Body of pancreas (tissue), 4 donors: ENCODE results near the gene FAM107B. TPM values are rescaled to one million over a fixed set of nuclear protein-coding genes. Genes with fewer than 3 reads are reported as not detected.

Experiments used
- ATAC-seq: fragments of 150-250 bp; one replicate; pipeline ENCODE4 v1.9.1; 2016
- DNase-seq, 4 donors: peaks; one replicate each; pipeline ENCODE4 v3.0.0-alpha.2; 2019
- H3K27ac ChIP-seq, 4 donors: fragments of 200-600 bp; sonication (generic); 1 replicate in 3 of 4; 2 replicates in 1 of 4; pipeline versions ENCODE4 v1.5.1 to v1.6.1; 2016 to 2019; ENCODE audit warnings: mild to moderate bottlenecking in 1 of 4, mixed read lengths in 1 of 4, moderate library complexity in 1 of 4
- H3K27me3 ChIP-seq, 2 donors: fragments of 200-600 bp; sonication (generic); one replicate each; pipeline ENCODE4 v1.6.0; 2016; ENCODE audit warnings: mild to moderate bottlenecking in 1 of 2
- H3K36me3 ChIP-seq, 2 donors: fragments of 200-600 bp; sonication (generic); replicated peaks in 1 of 2; 2 replicates each; pipeline ENCODE4 v1.5.1; 2016; ENCODE audit warnings: low read depth in 2 of 2; ENCODE audit not compliant: insufficient read depth in 1 of 2
- H3K4me1 ChIP-seq: fragments of 200-600 bp; sonication (generic); one replicate; pipeline ENCODE4 v1.6.0; 2016
- H3K4me3 ChIP-seq, 2 donors: fragments of 200-600 bp; sonication (generic); 1 replicate in 1 of 2; 2 replicates in 1 of 2; pipeline ENCODE4 v1.5.1; 2016 to 2019
- H3K9me3 ChIP-seq, 3 donors: fragments of 200-600 bp; sonication (generic); 1 replicate in 2 of 3; 2 replicates in 1 of 3; pipeline ENCODE4 v1.5.1; 2016
- POLR2A ChIP-seq, 3 donors: fragments of 450-650 bp; IDR thresholded peaks; one replicate each; pipeline ENCODE4 v1.6.1; 2016; ENCODE audit warnings: antibody characterized with exemption in 3 of 3, mild to moderate bottlenecking in 2 of 3
- WGBS, 2 donors: methylation state at CpG; one replicate each; pipeline ENCODE4 v1.1.5; 2017; 5-methylcytosine and 5-hydroxymethylcytosine counted together
- intact Hi-C: fragments of 100-400 bp; cut with DNase I; formaldehyde crosslinking; loops from one replicate; pipeline ENCODE4 v1.15.1; 2023
- total RNA-seq, 2 donors: library from RNA; depleted of rRNA; stranded (reverse); fragments of >200 nt; gene quantifications; one replicate each; pipeline ENCODE4 v1.1.0, GENCODE V29; 2016
- TF ChIP-seq, protein P1 (sequence below), 7 experiments: fragments of 450-650 bp in 4 of 7; fragments of 200-600 bp in 3 of 7; sonication (generic) in 3 of 7; IDR thresholded peaks; one replicate each; pipeline ENCODE4 v1.5.1; 2016 to 2019; ENCODE audit warnings: antibody characterized with exemption in 7 of 7

The FAM107B gene
- total RNA-seq, 2 donors from 2014 or later = 19.4 to 45.9 TPM

DNA sequence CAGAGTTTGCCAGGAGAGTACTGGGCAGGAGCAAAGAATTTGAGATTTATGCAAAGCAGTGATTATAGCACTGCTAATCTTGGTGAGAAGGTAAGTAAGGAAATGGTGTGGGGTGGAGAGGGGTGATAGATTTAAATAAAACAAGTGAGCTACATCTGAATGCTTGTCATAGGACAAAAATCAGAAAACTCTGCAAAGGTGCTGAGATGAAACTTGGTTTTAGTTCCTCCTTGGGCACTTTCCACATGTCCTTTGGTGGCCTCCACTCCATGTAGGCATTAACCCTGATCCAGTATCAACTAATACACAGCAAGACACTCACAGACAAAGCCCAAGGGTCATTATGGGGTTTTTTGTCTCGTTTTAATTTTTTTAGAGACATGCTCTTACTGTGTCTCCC lies 25.7 kb upstream of the FAM107B start:
- no peak for DNase-seq
- intact Hi-C loops = no loop called here
- H3K36me3 ChIP-seq = no peaks in the 10 kb centered on the region
- no peaks in the 10 kb centered on the region for H3K4me1 ChIP-seq
- H3K27me3 ChIP-seq = no peaks in the 10 kb centered on the region
- no peak for ATAC-seq
- TF ChIP-seq, protein P1, sequence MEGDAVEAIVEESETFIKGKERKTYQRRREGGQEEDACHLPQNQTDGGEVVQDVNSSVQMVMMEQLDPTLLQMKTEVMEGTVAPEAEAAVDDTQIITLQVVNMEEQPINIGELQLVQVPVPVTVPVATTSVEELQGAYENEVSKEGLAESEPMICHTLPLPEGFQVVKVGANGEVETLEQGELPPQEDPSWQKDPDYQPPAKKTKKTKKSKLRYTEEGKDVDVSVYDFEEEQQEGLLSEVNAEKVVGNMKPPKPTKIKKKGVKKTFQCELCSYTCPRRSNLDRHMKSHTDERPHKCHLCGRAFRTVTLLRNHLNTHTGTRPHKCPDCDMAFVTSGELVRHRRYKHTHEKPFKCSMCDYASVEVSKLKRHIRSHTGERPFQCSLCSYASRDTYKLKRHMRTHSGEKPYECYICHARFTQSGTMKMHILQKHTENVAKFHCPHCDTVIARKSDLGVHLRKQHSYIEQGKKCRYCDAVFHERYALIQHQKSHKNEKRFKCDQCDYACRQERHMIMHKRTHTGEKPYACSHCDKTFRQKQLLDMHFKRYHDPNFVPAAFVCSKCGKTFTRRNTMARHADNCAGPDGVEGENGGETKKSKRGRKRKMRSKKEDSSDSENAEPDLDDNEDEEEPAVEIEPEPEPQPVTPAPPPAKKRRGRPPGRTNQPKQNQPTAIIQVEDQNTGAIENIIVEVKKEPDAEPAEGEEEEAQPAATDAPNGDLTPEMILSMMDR (IDR thresholded peaks at IDR 0.05) = no peak
- TF ChIP-seq POLR2A (IDR thresholded peaks at IDR 0.05) = no peak
- H3K9me3 ChIP-seq = no peaks in the 10 kb centered on the region
- WGBS, 2 donors = 38 to 42% methylated on average over 1 of the region's 1 CpG
- H3K27ac ChIP-seq = no peak overlapping the region
- H3K4me3 ChIP-seq = no peak overlapping the region

DNA sequence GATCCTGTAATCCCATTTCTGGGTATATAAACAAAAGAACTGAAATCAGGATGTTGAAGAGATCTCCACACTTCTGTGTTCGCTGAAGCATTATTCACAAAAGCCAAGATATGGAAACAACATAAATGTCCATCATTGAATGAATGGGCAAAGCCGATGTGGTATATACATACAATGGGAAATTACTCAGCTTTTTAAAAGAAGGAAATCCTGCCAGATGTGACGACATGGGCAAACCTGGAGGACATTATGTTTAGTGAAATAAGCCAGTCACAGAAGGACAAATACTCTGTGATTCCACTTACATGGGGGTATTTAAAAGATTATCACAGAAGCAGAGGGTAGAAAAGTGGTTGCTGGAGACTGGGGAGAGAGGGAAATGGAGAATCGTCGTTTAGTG lies 23.9 kb upstream of the FAM107B start:
- intact Hi-C loops = no loop called here
- no peak for TF ChIP-seq POLR2A (IDR thresholded peaks at IDR 0.05)
- TF ChIP-seq, protein P1 (IDR thresholded peaks at IDR 0.05) = no peak
- H3K36me3 ChIP-seq = no peaks in the 10 kb centered on the region
- H3K27ac ChIP-seq = no peak overlapping the region
- WGBS, 2 donors = 37 to 43% methylated on average over 5 of the region's 5 CpGs
- no peaks in the 10 kb centered on the region for H3K9me3 ChIP-seq
- no peaks in the 10 kb centered on the region for H3K4me1 ChIP-seq
- H3K27me3 ChIP-seq = no peaks in the 10 kb centered on the region
- ATAC-seq (no peak), DNase-seq (no peak)
- no peak overlapping the region for H3K4me3 ChIP-seq

DNA sequence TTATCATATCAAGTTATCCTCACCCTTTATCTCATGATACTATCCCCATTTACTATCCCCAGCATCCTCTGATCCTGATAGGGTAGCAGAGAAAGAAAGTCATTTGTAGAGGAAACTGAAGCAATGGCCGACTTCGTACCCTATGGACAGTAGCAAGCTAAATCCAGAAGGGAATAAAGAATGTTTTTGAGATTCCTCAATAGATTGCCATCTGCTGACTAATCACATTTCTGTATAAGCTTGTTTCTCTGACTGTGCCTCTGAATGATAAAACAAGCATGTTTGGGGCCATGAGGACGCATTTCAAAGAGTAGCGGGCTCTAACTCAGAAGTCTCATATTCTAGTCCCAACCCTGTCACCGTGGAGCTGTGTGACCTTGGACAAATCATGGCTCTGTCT lies 13.2 kb upstream of the FAM107B start:
- Histone ChIP-seq H3K9me3 (no peaks in the 10 kb centered on the region), H3K27ac (no peak overlapping the region), H3K27me3 (no peaks in the 10 kb centered on the region), H3K4me3 (no peak overlapping the region), H3K36me3 (no peaks in the 10 kb centered on the region), H3K4me1 (no peaks in the 10 kb centered on the region)
- intact Hi-C loops = no loop called here
- TF ChIP-seq POLR2A (IDR thresholded peaks at IDR 0.05) = no peak
- no peak for DNase-seq
- no peak for ATAC-seq
- 77 to 80% methylated on average over 5 of the region's 5 CpGs for WGBS, 2 donors

DNA sequence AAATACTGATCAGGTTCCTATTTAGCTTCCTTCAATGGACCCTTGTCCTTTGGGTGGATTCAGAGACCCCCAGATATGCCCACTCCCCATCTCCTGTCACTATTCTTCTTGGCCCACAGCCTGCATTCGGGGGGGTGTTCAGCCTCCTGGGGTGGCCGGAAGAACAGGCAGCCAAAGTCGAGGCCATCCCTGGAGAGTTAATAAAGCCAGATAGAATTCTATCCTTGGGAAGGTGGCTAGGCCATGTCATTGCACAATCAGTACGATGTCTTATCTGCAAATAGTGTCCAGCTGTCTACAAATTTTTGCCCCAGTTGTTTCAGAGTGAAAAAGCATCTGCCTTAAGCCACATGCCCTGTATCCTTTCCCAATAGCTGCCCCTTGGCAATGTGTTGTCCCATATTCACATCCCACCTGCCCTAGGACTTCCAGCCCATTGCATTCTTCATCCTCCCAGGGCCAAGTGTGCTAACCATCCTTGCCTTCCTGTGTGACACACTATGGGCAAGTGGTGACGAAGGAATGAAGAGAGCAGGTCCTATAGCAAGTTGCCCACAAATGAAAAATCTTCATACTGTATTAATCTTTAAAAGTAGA lies 9.9 kb upstream of the FAM107B start:
- intact Hi-C loops = no loop called here
- Histone ChIP-seq H3K27ac (no peak overlapping the region), H3K27me3 (no peaks in the 10 kb centered on the region), H3K4me1 (peaks cover 3% of the 10 kb centered on the region), H3K4me3 (no peak overlapping the region), H3K9me3 (no peaks in the 10 kb centered on the region), H3K36me3 (no peaks in the 10 kb centered on the region)
- ATAC-seq (no peak), DNase-seq (no peak)
- no peak for TF ChIP-seq POLR2A (IDR thresholded peaks at IDR 0.05)
- 58 to 88% methylated on average over 5 of the region's 5 CpGs for WGBS, 2 donors

DNA sequence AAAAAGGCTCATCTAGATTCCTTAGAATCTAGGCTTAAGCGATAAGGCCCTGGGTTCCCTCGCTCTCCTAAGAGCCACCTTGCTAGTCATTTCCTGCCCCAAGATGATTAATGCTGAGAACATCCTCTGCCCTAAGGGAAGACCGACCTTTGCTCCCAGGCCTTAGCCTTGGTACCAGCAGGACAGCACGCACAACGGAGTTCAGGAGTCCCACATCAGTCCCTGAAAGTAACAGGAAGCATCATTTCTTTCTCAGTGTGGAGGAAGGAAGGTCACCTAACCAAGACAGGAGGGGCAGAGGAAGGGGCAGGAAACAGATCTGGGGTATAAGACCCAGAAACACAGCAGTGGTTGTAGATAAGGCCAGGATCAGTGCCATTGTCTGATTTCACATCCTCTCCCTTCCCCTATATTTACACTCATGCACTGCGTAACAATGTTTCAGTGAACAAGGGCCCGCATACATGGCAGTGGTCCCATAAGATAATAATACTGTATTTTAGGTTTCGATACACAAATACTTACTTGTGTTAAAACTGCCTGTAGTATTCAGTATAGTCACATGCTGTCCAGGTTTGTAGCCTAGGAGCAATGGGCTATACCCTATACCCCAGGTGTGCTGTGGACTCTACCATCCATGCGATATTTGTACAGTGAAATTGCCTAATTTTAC lies 8.1 kb upstream of the FAM107B start:
- no peaks in the 10 kb centered on the region for H3K27me3 ChIP-seq
- H3K27ac ChIP-seq = no peak overlapping the region
- WGBS, 2 donors = 73 to 77% methylated on average over 9 of the region's 9 CpGs
- peaks cover 16% of the 10 kb centered on the region for H3K4me1 ChIP-seq
- DNase-seq = no peak
- no peak overlapping the region for H3K4me3 ChIP-seq
- no peak for TF ChIP-seq POLR2A (IDR thresholded peaks at IDR 0.05)
- TF ChIP-seq, protein P1 (IDR thresholded peaks at IDR 0.05) = no peak
- intact Hi-C loops = no loop called here
- peak; percentile 18 for ATAC-seq
- H3K36me3 ChIP-seq = no peaks in the 10 kb centered on the region
- H3K9me3 ChIP-seq = no peaks in the 10 kb centered on the region

DNA sequence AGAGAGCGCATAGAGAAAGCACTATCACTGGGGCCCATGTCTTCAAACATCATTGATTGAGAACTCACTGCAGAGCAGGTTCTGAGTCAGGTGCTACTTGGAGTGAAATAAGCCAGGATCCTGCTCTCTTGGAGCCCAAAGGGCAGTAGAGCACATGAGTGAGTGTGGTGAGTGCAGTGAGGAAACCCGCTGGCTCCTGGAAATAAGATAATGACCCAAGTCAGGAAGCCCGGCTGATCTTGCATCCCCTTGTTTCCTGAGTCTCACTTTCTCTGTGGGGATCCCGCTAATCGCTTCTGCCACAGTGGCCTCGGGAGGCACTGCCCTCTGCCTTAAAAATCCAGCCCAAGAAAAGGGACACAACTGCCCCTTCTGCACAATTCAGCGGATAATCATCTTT lies 7.1 kb upstream of the FAM107B start:
- no peak overlapping the region for H3K27ac ChIP-seq
- H3K27me3 ChIP-seq = no peaks in the 10 kb centered on the region
- 78 to 87% methylated on average over 7 of the region's 7 CpGs for WGBS, 2 donors
- H3K9me3 ChIP-seq = no peaks in the 10 kb centered on the region
- no peaks in the 10 kb centered on the region for H3K36me3 ChIP-seq
- no peak for ATAC-seq
- no peak overlapping the region for H3K4me3 ChIP-seq
- intact Hi-C loops = no loop called here
- DNase-seq = no peak
- H3K4me1 ChIP-seq = peaks cover 16% of the 10 kb centered on the region
- no peak for TF ChIP-seq POLR2A (IDR thresholded peaks at IDR 0.05)
- TF ChIP-seq, protein P1 (IDR thresholded peaks at IDR 0.05) = no peak
